ENCODE data around the gene PKIG. TPM values are rescaled to one million over a fixed set of nuclear protein-coding genes. Genes with fewer than 3 reads are reported as not detected.

PKIG gene
- total RNA-seq, 2 donors from 2014 or later = 125 to 186 TPM

GRCh38 chr20:44583157-44583556, 778 bp downstream of the PKIG start:
- Histone ChIP-seq H3K9me3 (no peaks in the 10 kb centered on the region), H3K36me3 (no peaks in the 10 kb centered on the region), H3K27ac (peak overlapping the region; percentile 88 to 91), H3K4me3 (peak overlapping the region; percentile 69), H3K4me1 (ENCODE audit: control insufficient read depth in 1 of 2, low read depth in 2 of 2) (peaks cover 32 to 77% of the 10 kb centered on the region in 2 donors), H3K27me3 (replicated peaks; ENCODE audit: insufficient read depth) (no peaks in the 10 kb centered on the region)
- no peak for ATAC-seq (ENCODE audit: insufficient number of reproducible peaks, low FRiP score, low read depth)
- TF ChIP-seq, protein P1, sequence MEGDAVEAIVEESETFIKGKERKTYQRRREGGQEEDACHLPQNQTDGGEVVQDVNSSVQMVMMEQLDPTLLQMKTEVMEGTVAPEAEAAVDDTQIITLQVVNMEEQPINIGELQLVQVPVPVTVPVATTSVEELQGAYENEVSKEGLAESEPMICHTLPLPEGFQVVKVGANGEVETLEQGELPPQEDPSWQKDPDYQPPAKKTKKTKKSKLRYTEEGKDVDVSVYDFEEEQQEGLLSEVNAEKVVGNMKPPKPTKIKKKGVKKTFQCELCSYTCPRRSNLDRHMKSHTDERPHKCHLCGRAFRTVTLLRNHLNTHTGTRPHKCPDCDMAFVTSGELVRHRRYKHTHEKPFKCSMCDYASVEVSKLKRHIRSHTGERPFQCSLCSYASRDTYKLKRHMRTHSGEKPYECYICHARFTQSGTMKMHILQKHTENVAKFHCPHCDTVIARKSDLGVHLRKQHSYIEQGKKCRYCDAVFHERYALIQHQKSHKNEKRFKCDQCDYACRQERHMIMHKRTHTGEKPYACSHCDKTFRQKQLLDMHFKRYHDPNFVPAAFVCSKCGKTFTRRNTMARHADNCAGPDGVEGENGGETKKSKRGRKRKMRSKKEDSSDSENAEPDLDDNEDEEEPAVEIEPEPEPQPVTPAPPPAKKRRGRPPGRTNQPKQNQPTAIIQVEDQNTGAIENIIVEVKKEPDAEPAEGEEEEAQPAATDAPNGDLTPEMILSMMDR (IDR thresholded peaks at IDR 0.05) = no peak
- DNase-seq (ENCODE audit: low spot score) = no peak

- ATAC-seq (ENCODE audit: insufficient number of reproducible peaks, low FRiP score, low read depth) (no peak), DNase-seq (ENCODE audit: low spot score) (no peak)
- TF ChIP-seq, protein P1 (IDR thresholded peaks at IDR 0.05) = no peak
- no peaks in the 10 kb centered on the region for H3K27me3 ChIP-seq (replicated peaks; ENCODE audit: insufficient read depth)
- H3K36me3 ChIP-seq = no peaks in the 10 kb centered on the region
- no peaks in the 10 kb centered on the region for H3K9me3 ChIP-seq
- peak overlapping the region in 1 of 2 donors; percentile 91 for H3K27ac ChIP-seq
- H3K4me3 ChIP-seq = peak overlapping the region; percentile 69
- H3K4me1 ChIP-seq (ENCODE audit: control insufficient read depth in 1 of 2, low read depth in 2 of 2) = peaks cover 32 to 84% of the 10 kb centered on the region in 2 donors
Observed at GRCh38 chr20:44584162-44584561, 1.8 kb downstream of the PKIG start.

- peaks cover 2% of the 10 kb centered on the region for H3K36me3 ChIP-seq
- peak overlapping the region; percentile 77 to 80 for H3K27ac ChIP-seq
- peak overlapping the region; percentile 21 for H3K4me3 ChIP-seq
- no peak for DNase-seq (ENCODE audit: low spot score)
- H3K27me3 ChIP-seq (replicated peaks; ENCODE audit: insufficient read depth) = no peaks in the 10 kb centered on the region
- TF ChIP-seq, protein P1 (IDR thresholded peaks at IDR 0.05) = no peak
- peaks cover 32 to 78% of the 10 kb centered on the region in 2 donors for H3K4me1 ChIP-seq (ENCODE audit: control insufficient read depth in 1 of 2, low read depth in 2 of 2)
- H3K9me3 ChIP-seq = no peaks in the 10 kb centered on the region
- ATAC-seq (ENCODE audit: insufficient number of reproducible peaks, low FRiP score, low read depth) = no peak
Observed at GRCh38 chr20:44585057-44585963, 2.9 kb downstream of the PKIG start.

- Histone ChIP-seq H3K27me3 (replicated peaks; ENCODE audit: insufficient read depth) (no peaks in the 10 kb centered on the region), H3K9me3 (no peaks in the 10 kb centered on the region), H3K36me3 (peaks cover 11% of the 10 kb centered on the region), H3K27ac (peak overlapping the region; percentile 77 to 80), H3K4me1 (ENCODE audit: control insufficient read depth in 1 of 2, low read depth in 2 of 2) (peaks cover 29 to 68% of the 10 kb centered on the region in 2 donors), H3K4me3 (peak overlapping the region; percentile 43)
- no peak for DNase-seq (ENCODE audit: low spot score)
- TF ChIP-seq, protein P1 (IDR thresholded peaks at IDR 0.05) = no peak
- no peak for ATAC-seq (ENCODE audit: insufficient number of reproducible peaks, low FRiP score, low read depth)
Observed at GRCh38 chr20:44586289-44586911, 4.0 kb downstream of the PKIG start.

Data from thoracic aorta (tissue), 2 donors.